Breast epithelium (tissue), 3 donors: ENCODE results near the gene ZNF609.

Experiments
- POLR2AphosphoS5 ChIP-seq, 3 donors: sonication (generic); formaldehyde crosslinking; IDR thresholded peaks; one replicate each; pipeline ENCODE4 v1.6.1; 2017; ENCODE audit warnings: antibody characterized with exemption in 3 of 3
- TF ChIP-seq, protein P1 (sequence below), 3 donors: fragments of 450-650 bp; IDR thresholded peaks; one replicate each; pipeline ENCODE4 v1.5.1; 2016 to 2017; ENCODE audit warnings: antibody characterized with exemption in 3 of 3, mild to moderate bottlenecking in 3 of 3, moderate library complexity in 3 of 3

DNA sequence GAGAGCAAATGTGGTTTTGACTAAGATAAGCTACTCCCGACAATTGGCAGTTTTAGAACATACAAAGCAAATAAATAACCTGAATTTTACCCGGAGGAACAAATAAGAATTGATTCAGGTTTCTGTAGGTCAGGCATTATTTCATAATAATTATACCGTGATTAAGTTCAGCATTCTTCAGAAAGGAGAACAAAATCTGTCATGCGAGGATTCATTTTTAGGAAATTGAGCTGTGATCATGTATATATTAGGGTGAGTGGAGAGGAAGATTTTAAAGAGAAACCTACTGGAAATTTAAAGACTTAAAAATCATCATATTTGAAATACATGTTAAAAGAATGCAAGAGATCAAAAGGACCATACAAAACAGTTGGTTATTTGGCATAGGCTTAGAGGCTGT lies 20.5 kb downstream of the ZNF609 start:
- TF ChIP-seq, protein P1, sequence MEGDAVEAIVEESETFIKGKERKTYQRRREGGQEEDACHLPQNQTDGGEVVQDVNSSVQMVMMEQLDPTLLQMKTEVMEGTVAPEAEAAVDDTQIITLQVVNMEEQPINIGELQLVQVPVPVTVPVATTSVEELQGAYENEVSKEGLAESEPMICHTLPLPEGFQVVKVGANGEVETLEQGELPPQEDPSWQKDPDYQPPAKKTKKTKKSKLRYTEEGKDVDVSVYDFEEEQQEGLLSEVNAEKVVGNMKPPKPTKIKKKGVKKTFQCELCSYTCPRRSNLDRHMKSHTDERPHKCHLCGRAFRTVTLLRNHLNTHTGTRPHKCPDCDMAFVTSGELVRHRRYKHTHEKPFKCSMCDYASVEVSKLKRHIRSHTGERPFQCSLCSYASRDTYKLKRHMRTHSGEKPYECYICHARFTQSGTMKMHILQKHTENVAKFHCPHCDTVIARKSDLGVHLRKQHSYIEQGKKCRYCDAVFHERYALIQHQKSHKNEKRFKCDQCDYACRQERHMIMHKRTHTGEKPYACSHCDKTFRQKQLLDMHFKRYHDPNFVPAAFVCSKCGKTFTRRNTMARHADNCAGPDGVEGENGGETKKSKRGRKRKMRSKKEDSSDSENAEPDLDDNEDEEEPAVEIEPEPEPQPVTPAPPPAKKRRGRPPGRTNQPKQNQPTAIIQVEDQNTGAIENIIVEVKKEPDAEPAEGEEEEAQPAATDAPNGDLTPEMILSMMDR (IDR thresholded peaks at IDR 0.05) = no peak
- TF ChIP-seq POLR2AphosphoS5 (IDR thresholded peaks at IDR 0.05) = no peak
